ENCODE measurements around the gene YOD1.

Gene YOD1

DNA sequence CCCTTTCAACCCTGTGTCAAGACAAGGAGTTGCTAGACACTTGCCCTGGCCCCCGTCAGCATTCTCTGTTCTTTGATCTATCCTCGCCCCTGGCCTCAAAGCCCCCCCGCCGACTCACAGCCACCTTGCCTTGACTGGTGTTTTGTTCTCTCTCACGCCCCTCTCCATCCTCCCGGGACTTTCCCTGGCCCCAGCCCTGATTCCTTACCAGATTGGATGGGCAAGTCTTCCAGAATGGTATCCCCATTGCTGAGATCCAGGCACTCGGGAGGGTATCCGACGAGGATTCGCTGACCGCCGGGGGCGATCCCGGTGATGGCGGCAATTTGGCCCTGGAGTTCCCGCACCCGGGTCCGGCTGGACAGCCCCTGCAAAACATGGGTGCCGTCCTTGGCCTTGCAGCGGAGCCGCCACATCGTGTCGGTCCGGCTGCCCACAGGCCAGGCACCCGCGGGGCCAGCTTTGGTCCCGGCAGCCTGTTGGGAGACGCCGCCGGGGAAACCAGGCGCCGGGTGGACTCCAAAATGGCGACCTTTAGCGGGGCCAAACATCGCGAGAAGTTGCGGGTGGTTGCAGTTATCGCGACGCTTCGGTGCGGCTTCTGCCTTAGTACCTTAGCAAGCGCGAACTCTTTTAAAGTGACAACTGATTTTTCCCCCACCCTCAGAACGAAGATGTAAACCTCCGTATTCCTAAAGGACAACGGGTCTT is 373 bp downstream of the YOD1 start:
- TF ChIP-seq, protein P1, sequence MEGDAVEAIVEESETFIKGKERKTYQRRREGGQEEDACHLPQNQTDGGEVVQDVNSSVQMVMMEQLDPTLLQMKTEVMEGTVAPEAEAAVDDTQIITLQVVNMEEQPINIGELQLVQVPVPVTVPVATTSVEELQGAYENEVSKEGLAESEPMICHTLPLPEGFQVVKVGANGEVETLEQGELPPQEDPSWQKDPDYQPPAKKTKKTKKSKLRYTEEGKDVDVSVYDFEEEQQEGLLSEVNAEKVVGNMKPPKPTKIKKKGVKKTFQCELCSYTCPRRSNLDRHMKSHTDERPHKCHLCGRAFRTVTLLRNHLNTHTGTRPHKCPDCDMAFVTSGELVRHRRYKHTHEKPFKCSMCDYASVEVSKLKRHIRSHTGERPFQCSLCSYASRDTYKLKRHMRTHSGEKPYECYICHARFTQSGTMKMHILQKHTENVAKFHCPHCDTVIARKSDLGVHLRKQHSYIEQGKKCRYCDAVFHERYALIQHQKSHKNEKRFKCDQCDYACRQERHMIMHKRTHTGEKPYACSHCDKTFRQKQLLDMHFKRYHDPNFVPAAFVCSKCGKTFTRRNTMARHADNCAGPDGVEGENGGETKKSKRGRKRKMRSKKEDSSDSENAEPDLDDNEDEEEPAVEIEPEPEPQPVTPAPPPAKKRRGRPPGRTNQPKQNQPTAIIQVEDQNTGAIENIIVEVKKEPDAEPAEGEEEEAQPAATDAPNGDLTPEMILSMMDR (IDR thresholded peaks at IDR 0.05), result no peak

DNA sequence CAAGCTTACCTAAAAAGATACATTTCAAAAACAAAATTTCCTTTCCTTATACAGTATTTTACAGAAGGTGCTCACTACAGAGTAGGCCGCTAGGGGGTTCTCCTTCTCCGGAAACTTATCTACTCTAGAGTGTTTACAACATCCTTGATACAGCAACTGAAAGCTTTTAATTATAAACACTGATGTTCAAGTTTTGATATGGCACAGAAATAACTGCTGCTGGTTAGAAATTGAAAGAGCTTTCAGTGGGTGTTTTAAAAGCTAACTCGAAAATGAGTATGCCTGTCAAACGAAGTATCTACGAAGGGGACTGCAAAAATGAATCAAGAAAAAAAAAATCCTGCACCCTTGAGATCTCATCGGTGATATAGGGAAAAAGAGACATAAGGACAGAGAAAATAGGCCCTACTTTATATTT is 1.0 kb downstream of the YOD1 start:
- TF ChIP-seq, protein P1 (IDR thresholded peaks at IDR 0.05), result peak; percentile 91

DNA sequence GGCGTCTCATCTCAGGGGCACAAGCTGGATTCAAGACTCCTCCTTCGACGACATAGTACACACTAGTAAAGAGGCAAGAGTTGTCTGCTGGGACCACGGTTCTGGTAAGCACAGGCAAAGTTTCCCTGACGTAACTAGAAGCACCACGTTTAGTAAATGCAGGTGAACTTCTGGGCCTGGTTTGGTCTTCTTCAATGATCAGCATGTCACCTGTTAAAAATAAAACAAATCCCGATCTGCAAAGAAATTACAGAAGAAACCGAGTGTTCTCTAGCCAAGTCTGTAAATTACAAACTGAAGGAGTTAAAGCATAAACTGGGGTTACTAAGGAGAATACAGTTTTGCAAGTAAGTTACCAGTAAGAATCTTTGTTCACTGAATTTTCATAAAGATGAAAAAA is 1.5 kb downstream of the YOD1 start:
- TF ChIP-seq, protein P1 (IDR thresholded peaks at IDR 0.05), result no peak

DNA sequence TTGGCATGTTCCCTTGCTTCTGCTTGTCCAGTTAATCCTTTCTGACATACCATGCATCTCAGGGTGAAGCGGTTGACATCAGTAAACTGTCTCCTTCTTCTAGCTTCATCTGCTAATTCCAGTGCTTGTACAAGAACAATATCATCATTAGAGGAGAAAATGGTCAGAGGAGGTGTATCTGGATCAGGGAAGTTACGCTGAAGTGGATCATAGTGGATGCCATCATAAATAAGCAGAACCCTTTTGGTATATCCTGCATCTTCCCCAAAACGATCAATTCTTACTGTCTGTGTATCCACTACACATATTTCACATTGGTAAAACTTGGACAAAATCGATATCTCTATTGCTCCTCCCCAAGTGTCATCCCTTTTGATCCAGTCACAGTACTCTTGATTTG is 2.0 kb downstream of the YOD1 start:
- TF ChIP-seq, protein P1 (IDR thresholded peaks at IDR 0.05), result no peak

DNA sequence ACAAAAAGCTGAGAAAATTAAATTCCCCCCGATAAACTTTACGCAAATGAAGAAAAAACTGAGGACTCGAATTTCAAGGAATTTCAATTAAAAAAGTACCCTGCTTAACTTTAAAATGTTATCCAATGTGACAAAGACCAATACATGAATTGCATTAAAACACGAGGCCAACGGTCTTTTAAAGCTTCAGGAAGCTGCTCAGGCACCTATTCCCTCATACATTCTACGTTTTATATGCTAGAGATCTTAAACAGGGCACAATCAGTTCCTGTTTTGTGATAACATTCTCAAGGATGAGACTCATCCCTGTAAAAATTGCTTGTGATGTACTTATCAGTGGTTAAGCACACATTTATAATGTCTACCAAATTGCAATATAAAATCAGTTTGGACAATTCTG is 3.0 kb downstream of the YOD1 start:
- TF ChIP-seq, protein P1 (IDR thresholded peaks at IDR 0.05), result no peak

DNA sequence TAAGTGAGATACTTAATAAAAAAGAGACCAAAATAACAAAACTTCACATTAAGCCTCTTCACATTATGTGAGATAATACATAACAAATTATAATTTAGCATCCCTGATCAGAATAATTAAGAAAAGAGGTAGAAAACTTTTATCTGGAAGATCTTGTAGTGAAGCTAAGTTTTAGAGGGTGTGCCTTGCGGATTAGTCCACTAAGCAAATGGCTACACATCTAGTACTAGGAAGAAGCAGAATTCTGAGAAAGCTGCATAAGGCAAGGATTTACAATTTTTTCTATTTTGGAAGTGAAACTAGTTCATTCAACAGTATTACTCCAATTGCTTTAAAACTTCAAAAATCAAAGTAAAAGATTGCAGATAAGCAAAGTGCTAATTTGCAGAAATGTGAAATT is 3.5 kb downstream of the YOD1 start:
- TF ChIP-seq, protein P1 (IDR thresholded peaks at IDR 0.05), result no peak

DNA sequence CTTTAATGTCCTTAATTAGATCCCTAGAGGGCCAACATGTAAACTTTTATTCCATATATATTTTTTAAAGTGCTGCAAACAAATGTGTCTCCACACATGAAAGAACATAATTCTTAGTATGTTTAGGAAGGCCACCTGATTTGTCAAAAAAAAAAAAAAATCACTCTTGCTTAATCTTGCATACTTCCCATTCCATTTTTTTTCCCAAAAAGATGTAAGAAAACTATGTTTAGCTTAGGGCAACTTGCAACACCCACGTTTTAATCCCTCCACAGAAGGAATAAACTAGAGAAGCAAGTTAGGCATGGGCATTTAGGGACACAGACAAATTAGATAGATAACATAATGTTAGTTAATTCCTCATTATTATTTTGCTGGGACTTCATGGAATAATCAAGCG is 5.6 kb downstream of the YOD1 start:
- TF ChIP-seq, protein P1 (IDR thresholded peaks at IDR 0.05), result no peak

DNA sequence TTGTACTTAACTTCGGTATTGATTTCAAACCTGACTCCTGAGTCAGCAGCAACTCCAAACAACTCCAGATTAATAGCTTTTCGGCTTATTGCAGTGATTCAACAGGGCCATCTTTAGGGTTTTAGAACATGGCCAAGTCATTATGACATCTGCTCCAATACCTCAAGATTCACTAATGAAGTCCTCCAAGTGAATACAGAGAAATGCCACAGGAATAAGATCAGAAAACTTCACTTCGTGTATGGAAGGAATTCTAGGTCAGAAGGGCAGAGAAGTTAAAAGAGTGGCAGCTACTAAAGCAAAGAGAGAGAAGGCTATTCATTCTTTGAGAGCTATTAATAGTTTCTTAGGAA is 10.9 kb downstream of the YOD1 start:
- TF ChIP-seq, protein P1 (IDR thresholded peaks at IDR 0.05), result no peak
